Left lung (tissue), 10 donors: ENCODE results near the gene JAK1. TPM values are rescaled to one million over a fixed set of nuclear protein-coding genes. Genes with fewer than 3 reads are reported as not detected.
"Not testable (repeated sequence)": the region's sequence is repeated elsewhere in the genome, so short reads cannot be mapped to it uniquely, and the experiment has no call there.

Experiments used
- ATAC-seq: fragments of 200-7000 bp; cut with Tn5 transposase; one replicate; pipeline ENCODE4 v1.9.1; 2020; ENCODE audit warnings: moderate library complexity
- DNase-seq, 4 donors: peaks; one replicate each; pipeline ENCODE4 v3.0.0-alpha.2; 2013 to 2020
- H3K27ac ChIP-seq, 2 donors: fragments of 200-600 bp; sonication (generic) in 1 of 2; one replicate each; pipeline versions ENCODE4 v1.5.0 to v1.8.0; 2020 to 2021
- H3K27me3 ChIP-seq, 2 donors: fragments of 200-600 bp; sonication (generic) in 1 of 2; one replicate each; pipeline versions ENCODE4 v1.5.0 to v1.8.0; 2020 to 2021
- H3K36me3 ChIP-seq, 2 donors: fragments of 200-600 bp; sonication (generic) in 1 of 2; one replicate each; pipeline versions ENCODE4 v1.5.0 to v1.8.0; 2020 to 2021
- H3K4me1 ChIP-seq, 2 donors: fragments of 200-600 bp; one replicate each; pipeline ENCODE4 v1.8.0; 2021
- H3K4me3 ChIP-seq, 2 donors: fragments of 200-600 bp; sonication (generic) in 1 of 2; one replicate each; pipeline versions ENCODE4 v1.5.0 to v1.8.0; 2020 to 2021; ENCODE audit warnings: mild to moderate bottlenecking in 1 of 2
- H3K9me3 ChIP-seq, 2 donors: fragments of 200-600 bp; sonication (generic) in 1 of 2; one replicate each; pipeline versions ENCODE4 v1.5.0 to v1.8.0; 2020 to 2021
- CTCF ChIP-seq, 2 donors: fragments of 200-600 bp; sonication (generic) in 1 of 2; IDR thresholded peaks; one replicate each; pipeline versions ENCODE4 v1.5.0 to v1.8.0; 2021; ENCODE audit warnings: antibody characterized with exemption in 2 of 2
- intact Hi-C, 2 donors: fragments of 100-400 bp; cut with DNase I; formaldehyde crosslinking; loops; one replicate each; pipeline versions ENCODE4 v1.11.2 to v1.14.2; 2022
- polyA plus RNA-seq, 6 donors: library from polyadenylated mRNA; unstranded; fragments of 120-200 nt; gene quantifications; one replicate each; pipeline ENCODE4 v1.2.1, GENCODE V29; 2013; ENCODE audit not compliant: insufficient read length in 6 of 6
- total RNA-seq, 2 donors: library from RNA; stranded (reverse); fragmentation: NEBNext Ultra II Directional; extraction: Animal tissue kit (Norgen Biotek cat#: 25700); gene quantifications; one replicate each; pipeline ENCODE4 v1.2.1, GENCODE V29; 2021
- donor health status: DM: no; HTN: yes; CAD: no.
- donor health status: DM: no; HTN: no; CAD: no.

JAK1 gene
- total and polyA plus RNA-seq, 8 donors, result 103 to 162 (median 115) TPM

- Histone ChIP-seq H3K27ac (no peak overlapping the region), H3K4me3 (no peak overlapping the region), H3K27me3 (no peaks in the 10 kb centered on the region), H3K9me3 (no peaks in the 10 kb centered on the region), H3K4me1 (no peaks in the 10 kb centered on the region), H3K36me3 (peaks cover 4 to 34% of the 10 kb centered on the region in 2 donors)
- DNase-seq, result no peak
- intact Hi-C loops, result no loop called here
- no peak for ATAC-seq
- TF ChIP-seq CTCF (IDR thresholded peaks at IDR 0.05), result no peak
Measured at GRCh38 chr1:64828829-64829228, 137.5 kb downstream of the JAK1 start.

- no peak overlapping the region for H3K4me3 ChIP-seq
- ATAC-seq (no peak), DNase-seq (no peak)
- no peak for TF ChIP-seq CTCF (IDR thresholded peaks at IDR 0.05)
- no peaks in the 10 kb centered on the region for H3K9me3 ChIP-seq
- intact Hi-C loops, result no loop called here
- H3K36me3 ChIP-seq, result peaks cover 0 to 16% of the 10 kb centered on the region in 2 donors
- no peaks in the 10 kb centered on the region for H3K4me1 ChIP-seq
- H3K27ac ChIP-seq, result peak overlapping the region in 1 of 2 donors; percentile 20
- H3K27me3 ChIP-seq, result no peaks in the 10 kb centered on the region
Measured at GRCh38 chr1:64826991-64827390, 139.4 kb downstream of the JAK1 start.

GRCh38 chr1:64823691-64824476 is 142.5 kb downstream of the JAK1 start:
- Histone ChIP-seq H3K4me1 (no peaks in the 10 kb centered on the region), H3K9me3 (no peaks in the 10 kb centered on the region), H3K36me3 (no peaks in the 10 kb centered on the region), H3K27me3 (no peaks in the 10 kb centered on the region), H3K4me3 (no peak overlapping the region), H3K27ac (no peak overlapping the region)
- DNase-seq (peak in 2 of 4 donors; percentile 75 to 85), ATAC-seq (peak; percentile 95)
- TF ChIP-seq CTCF (IDR thresholded peaks at IDR 0.05), result peak; percentile 61 to 76
- intact Hi-C loops, result loop anchor here in 1 of 2 donors (5.0 kb wide), 1 partner anchor 137 kb away; no protein-coding TSS in a partner anchor

GRCh38 chr1:64822621-64823020 is 143.7 kb downstream of the JAK1 start:
- no peaks in the 10 kb centered on the region for H3K36me3 ChIP-seq
- no peaks in the 10 kb centered on the region for H3K27me3 ChIP-seq
- intact Hi-C loops, result loop anchor here in 1 of 2 donors (5.0 kb wide), 1 partner anchor 135 kb away; no protein-coding TSS in a partner anchor
- no peak for DNase-seq
- no peak for TF ChIP-seq CTCF (IDR thresholded peaks at IDR 0.05)
- H3K9me3 ChIP-seq, result no peaks in the 10 kb centered on the region
- no peak overlapping the region for H3K4me3 ChIP-seq
- H3K4me1 ChIP-seq, result no peaks in the 10 kb centered on the region
- no peak overlapping the region for H3K27ac ChIP-seq
- ATAC-seq, result no peak

- H3K4me3 ChIP-seq, H3K36me3 ChIP-seq, H3K27ac ChIP-seq, H3K9me3 ChIP-seq, ATAC-seq, H3K4me1 ChIP-seq, DNase-seq, H3K27me3 ChIP-seq: not testable (repeated sequence)
- intact Hi-C loops, result loop anchor here in 1 of 2 donors (5.0 kb wide), 1 partner anchor 133 kb away; no protein-coding TSS in a partner anchor
Measured at GRCh38 chr1:64820572-64820971, 145.8 kb downstream of the JAK1 start.

- H3K4me3 ChIP-seq, ATAC-seq, H3K9me3 ChIP-seq, DNase-seq, H3K4me1 ChIP-seq, H3K36me3 ChIP-seq, H3K27me3 ChIP-seq, H3K27ac ChIP-seq, intact Hi-C loops: not testable (repeated sequence)
Measured at GRCh38 chr1:64817364-64817763, 149.0 kb downstream of the JAK1 start.
